Vagina (tissue), 2 donors: ENCODE measurements around the gene LYSMD3.

Experiments used
- POLR2A ChIP-seq, 2 donors: fragments of 450-650 bp; IDR thresholded peaks; one replicate each; pipeline ENCODE4 v1.6.1; 2017; ENCODE audit warnings: antibody characterized with exemption in 2 of 2, mild to moderate bottlenecking in 2 of 2, moderate library complexity in 2 of 2
- POLR2AphosphoS5 ChIP-seq, 2 donors: sonication (generic); formaldehyde crosslinking; IDR thresholded peaks; one replicate each; pipeline ENCODE4 v1.9.0; 2017; ENCODE audit warnings: antibody characterized with exemption in 2 of 2, mild to moderate bottlenecking in 2 of 2, low read depth in 1 of 2; ENCODE audit not compliant: insufficient read depth in 1 of 2
- TF ChIP-seq, protein P1 (sequence below), 3 experiments: fragments of 450-650 bp in 2 of 3; fragments of 200-600 bp in 1 of 3; sonication (generic) in 1 of 3; IDR thresholded peaks; one replicate each; pipeline ENCODE4 v1.5.1; 2017 to 2019; ENCODE audit warnings: antibody characterized with exemption in 3 of 3, mild to moderate bottlenecking in 2 of 3, moderate library complexity in 2 of 3

DNA sequence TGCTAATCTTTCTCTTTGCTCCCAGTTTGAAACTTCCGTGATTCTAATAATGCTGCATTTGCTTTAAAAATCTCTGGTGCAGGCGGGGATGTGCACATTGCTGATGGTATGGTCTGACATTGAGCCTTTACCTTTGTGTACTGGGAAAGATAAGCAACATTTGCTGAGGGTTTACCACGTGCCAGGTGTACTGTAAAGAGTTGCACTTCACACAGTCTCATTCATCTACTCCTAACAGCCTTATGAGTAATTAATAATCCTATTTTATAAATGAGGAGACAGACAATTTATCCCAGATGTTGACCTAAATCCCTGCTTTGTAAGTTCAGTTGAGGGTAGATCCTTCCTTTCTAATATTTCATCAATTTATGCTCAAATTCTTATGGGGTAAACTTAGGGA lies 28.5 kb upstream of the LYSMD3 start:
- TF ChIP-seq, protein P1, sequence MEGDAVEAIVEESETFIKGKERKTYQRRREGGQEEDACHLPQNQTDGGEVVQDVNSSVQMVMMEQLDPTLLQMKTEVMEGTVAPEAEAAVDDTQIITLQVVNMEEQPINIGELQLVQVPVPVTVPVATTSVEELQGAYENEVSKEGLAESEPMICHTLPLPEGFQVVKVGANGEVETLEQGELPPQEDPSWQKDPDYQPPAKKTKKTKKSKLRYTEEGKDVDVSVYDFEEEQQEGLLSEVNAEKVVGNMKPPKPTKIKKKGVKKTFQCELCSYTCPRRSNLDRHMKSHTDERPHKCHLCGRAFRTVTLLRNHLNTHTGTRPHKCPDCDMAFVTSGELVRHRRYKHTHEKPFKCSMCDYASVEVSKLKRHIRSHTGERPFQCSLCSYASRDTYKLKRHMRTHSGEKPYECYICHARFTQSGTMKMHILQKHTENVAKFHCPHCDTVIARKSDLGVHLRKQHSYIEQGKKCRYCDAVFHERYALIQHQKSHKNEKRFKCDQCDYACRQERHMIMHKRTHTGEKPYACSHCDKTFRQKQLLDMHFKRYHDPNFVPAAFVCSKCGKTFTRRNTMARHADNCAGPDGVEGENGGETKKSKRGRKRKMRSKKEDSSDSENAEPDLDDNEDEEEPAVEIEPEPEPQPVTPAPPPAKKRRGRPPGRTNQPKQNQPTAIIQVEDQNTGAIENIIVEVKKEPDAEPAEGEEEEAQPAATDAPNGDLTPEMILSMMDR (IDR thresholded peaks at IDR 0.05): no peak
- TF ChIP-seq POLR2A (IDR thresholded peaks at IDR 0.05) (no peak), POLR2AphosphoS5 (IDR thresholded peaks at IDR 0.05; ENCODE audit: insufficient read depth in 1 of 2, low read depth in 1 of 2) (no peak)
